GM19467 (cell line): ENCODE measurements around the gene DPEP3.
A peak's percentile ranks its signal among the peaks of the same experiment; 100 is the strongest.

Experiments
- ATAC-seq: cut with Tn5 transposase; IDR thresholded peaks from one replicate; pipeline ENCODE4 v1.9.1; 2021; ENCODE audit warnings: mild to moderate bottlenecking, moderate library complexity; ENCODE audit not compliant: unreplicated experiment

The DPEP3 gene

GRCh38 chr16:67967958-67968399, 12.3 kb downstream of the DPEP3 start:
- peak; percentile 20 for ATAC-seq

DNA sequence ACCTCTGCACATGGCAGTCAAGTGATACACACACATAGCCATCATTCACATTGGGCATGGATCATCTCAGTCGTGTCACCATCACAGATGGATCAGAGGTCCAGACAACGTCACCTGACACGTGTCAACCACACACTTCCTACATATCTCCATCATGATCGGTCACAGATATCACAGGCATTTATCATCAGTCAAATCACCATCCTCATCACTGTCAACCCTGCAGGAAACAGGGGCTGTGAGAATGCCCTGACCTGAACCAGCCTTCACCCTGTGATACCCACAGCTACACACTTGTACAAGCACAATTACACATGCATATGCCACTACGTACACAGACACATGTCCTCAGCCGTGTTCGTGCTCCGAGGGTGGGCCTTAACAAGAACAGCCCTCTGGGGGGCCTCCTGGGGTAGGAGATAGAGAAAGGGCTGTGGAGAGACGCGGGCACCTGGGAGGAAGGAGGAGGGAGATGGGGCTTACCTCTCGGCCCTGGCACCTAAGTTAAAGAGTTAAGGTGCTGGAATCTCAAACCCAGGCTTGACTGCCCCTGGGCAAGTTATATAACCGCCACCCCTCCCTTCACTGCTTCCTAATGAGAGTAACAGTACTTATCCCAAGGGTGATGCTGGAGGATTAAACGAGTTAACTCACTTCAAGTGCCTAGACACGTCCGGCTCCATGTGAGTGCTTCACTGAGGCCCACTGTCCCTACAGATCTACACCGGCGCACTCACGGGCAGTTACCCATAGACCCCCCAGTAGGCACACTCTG, 12.9 kb downstream of the DPEP3 start:
- ATAC-seq: no peak

GRCh38 chr16:67966549-67967182, 13.6 kb downstream of the DPEP3 start:
- no peak for ATAC-seq

GRCh38 chr16:67965668-67966548, 14.4 kb downstream of the DPEP3 start:
- ATAC-seq: no peak

GRCh38 chr16:67964477-67965131, 15.7 kb downstream of the DPEP3 start:
- no peak for ATAC-seq

DNA sequence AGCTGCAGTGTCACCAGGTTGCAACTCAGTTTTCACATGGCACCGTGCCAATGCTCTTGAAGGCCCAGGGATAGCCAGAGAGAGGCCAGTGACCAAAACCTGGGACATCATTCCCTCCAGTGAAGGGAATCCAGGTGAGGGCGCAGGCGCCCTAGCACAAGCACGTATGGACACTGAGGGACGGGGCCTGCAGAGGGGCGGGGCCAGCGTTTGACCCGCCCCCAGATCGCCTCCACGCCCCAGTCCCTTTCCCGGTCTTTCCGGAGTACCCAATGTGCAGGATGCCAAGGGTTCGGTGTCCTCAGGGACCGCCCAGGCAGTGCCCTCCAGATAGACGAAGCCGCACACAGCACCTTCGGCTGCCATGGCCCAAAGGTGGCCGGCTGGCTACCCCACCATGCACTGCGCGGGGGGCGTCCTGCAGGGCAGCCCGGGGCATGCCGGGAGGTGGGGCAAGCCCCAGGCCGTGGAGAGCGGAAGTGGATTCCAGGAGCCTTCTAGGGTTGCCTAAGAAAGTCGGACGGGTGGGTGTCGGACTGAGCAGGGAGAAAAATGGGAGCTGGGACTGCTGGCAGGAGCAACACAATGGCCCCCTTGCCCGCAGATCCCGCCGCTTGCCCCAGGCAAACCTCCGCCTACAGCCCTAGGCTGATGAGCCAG, 16.5 kb downstream of the DPEP3 start:
- ATAC-seq: no peak

GRCh38 chr16:67963292-67963661, 17.0 kb downstream of the DPEP3 start:
- ATAC-seq: no peak

DNA sequence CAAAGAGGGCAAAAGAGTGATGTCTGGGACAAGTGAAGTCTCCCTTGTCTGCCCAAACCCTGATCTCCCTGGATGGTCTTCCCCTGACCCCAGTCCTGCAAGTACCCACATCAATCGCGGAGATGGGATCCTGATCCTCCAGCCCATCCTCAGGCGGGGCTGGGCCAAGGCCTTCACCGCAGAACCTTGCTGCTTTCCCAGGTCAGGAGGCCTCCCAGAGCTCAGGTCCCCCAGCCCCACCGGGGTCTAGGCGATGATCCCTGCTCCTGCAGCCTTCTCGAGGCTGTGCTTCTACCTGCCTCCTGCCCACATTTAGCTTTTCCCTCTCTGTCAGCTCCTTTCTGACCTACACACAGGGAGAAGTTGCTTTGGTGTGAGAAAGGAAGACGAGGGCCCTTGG, 18.2 kb downstream of the DPEP3 start:
- ATAC-seq: no peak

- no peak for ATAC-seq
These were observed 18.7 kb downstream of the DPEP3 start for GRCh38 chr16:67961551-67961957.

DNA sequence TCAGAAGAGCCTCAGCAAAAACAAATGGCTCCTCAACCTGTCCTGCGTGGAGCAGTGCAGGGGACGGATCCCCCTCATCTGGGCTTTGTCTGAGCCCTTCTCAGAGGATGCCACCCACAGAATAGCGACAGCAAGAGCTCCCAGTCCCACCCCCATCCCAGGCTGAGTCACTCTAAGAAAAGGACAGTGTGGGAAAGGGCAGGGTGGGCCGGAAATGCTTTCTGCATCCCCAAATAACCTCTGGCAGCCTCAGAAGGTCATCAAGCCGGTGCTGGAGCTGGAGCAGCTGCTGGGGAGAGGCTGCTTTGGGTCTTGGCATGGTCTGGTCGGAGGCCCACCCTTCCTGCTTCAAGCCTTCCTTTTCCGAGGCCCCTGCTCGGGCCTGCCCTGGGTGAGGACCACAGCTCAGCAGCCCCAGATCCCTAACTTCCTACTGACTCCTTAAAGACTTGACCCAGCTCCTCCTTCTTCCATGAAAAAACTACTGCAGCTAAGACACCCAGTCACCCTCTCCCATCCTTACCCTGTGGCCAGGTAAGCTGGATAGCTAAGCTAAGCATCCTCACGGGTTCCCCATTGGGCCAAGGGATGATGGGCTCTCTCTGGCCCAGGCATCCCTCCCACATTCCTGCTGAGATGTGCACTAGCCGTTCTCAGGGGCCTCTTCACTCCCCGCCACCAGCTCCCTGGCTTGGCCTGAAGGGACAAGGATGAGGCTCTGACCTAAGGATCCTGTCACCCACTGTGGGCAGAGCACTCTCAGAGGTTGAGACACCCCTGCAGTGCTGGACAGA, 20.6 kb downstream of the DPEP3 start:
- ATAC-seq: no peak

DNA sequence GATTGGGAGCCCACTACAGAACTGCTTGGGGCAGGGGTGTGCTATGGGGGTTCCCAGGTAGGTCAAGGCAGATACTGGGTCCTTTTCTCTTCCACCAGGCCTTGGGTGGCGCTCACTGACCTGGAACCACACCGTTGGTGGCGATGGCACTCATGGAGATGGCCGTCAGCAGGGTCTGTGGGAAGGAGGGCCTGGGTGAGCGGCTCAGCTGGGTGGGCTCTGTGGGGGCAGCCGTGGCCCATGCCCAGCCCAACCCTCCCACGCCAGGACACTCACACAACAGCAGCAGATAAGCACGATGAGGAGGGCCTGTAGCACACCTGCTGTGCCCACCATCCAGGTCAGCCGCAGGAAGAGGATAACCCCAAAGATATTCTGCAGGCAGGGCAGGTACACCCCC, 22.7 kb downstream of the DPEP3 start:
- no peak for ATAC-seq

- ATAC-seq: no peak
These were observed 25.7 kb downstream of the DPEP3 start for GRCh38 chr16:67954421-67955196.

GRCh38 chr16:67953641-67954375, 26.5 kb downstream of the DPEP3 start:
- ATAC-seq: no peak

- no peak for ATAC-seq
These were observed 28.8 kb downstream of the DPEP3 start for GRCh38 chr16:67951485-67951884.

- ATAC-seq: no peak
These were observed 29.9 kb downstream of the DPEP3 start for GRCh38 chr16:67950335-67950843.

- no peak for ATAC-seq
These were observed 30.7 kb downstream of the DPEP3 start for GRCh38 chr16:67949645-67950044.

DNA sequence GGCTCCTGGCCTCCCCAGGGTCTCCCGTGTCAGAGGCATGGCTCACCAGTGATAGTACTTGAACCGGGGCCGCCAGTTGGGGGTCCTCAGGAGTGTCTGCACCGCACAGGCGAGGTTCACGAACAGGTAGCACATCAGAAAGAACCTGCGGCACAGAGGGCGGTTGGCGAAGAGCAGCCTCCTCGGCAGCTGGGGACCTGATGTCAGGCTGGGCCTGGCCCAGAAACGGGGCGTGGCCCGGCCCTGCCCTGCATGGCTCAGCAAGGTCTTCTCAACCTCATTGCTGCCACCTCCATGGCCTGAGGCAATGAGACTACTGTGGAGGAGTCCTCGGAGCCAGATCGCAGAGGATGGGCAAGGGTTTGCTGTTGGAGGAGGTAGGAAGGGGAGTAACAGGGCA, 32.3 kb downstream of the DPEP3 start:
- ATAC-seq: no peak

DNA sequence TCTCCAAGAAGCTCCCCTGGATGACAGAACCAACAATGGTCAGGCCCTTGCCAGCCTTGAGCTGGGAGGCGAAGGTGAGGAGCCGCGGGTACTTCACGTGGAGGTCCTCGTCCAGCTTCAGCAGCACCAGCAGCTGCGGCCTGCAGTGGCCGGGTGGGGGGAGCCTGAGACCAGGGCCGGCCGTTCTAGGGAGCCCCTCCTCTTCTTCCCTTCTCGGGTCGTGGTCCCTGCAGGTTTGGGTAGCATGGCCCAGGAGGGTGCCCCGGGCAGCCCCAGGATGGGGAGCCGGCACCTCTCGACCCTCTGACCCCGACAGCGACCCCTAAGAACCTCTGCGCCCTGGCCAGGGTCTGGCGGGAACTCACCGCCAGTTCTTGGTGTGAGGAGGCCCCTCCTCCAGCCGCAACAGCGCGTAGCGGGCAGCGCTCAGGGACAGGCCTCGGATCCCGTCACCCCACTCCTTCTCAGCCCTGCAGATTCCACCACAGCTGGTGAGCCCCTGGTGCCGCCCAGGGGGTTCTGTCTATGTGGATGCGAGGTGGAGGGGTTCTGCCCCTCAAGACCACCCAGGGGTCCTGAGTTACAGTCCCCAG, 33.2 kb downstream of the DPEP3 start:
- no peak for ATAC-seq
